ENCODE data around the gene FAM110C.
"Not testable (repeated sequence)": the region's sequence is repeated elsewhere in the genome, so short reads cannot be mapped to it uniquely, and the experiment has no call there.

Gene FAM110C

DNA sequence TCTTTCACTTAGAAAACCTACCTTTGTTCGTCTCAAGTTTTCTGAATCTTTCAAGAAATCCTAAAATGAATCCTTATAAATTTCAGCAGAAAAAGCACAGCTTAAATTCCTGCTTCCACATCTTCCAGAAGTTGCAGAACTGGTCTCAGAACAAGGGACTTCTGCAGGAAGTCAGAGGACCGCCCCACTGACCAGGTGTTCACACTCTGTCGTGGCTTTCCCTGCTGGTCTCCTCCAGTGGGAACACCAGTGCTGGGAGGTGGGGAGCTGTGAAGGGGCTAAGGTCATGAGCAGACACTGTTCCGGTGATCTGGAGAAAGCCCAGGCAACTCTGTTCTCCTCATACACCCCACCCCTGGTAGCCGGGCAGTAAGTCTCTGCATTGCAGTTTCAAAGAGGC lies 3.5 kb downstream of the FAM110C start:
- DNase-seq: no peak

DNA sequence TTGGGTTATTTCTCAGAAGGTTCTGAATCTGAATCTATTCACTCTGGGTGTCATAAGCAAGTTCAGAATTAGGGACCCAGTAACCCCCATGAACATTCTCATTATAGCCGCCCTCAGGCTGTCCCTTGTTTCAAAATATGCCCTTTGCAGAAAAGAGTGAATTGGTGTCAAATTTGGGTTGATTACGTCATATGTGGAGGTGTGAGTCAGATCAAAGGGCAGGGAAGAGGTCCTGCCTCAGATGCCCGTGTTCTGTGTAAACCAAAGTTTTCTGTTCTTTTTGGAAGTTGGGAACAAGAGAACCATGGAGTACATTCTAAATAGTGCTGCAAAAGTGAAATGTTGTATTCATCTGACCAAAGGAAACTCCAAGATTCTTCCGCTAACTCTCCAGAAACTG lies 5.8 kb downstream of the FAM110C start:
- DNase-seq: no peak

DNA sequence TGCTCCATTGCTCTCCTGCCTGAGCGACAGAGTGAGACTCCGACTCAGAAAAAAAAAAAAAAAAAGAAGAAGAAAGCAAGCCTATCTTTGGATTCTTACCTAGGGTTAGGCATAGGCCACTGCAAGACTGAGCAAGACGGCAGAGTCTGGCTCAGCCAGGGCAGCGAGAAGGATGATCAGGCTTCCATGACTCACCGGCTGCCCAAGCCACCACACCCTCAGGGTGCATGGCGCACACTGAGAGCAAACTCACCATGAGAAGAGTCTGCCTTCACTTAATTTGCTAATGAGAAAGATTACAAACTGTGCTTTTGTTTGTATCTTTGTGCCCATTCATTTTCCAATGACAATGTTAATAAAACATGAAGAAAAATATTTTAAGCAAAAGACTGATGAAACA lies 8.2 kb downstream of the FAM110C start:
- no peak for DNase-seq

DNA sequence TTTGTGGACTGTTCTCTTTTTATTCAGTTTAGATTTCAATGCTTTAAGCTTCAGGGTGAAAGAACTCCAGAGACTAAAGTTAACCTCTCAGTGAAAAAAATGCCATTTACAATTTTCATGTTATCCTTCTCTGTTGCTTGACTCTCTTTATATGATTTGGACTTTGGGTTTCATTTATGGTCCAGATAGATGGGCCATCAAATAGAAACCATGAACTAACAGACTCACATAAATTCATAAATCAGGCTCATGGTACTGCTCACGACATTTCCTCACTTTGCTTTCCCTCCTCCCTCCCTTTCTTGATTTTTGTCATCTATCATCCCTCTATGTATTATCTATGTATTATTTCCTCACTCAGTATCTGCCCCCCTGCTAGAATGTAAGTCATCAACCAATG lies 10.0 kb downstream of the FAM110C start:
- DNase-seq: no peak

DNA sequence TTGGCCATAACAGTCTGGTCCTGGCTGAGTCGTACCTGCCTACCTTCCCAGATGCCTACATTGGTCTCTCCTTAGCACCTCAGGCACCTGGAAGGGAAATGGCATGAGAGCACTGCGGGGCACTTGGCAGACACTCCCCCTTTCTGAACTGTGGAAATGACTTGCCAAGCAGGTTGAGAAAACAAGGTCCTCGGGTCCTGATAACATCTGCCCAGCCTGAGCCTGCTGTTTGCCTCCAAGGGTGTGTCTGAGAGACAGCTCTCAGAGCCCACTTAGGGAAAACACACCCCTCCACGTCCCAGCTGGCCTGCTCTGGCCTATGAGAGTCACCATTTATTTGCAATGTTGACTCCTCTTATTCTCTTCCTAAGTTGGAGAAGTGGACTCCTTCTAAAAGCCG lies 10.5 kb downstream of the FAM110C start:
- no peak for DNase-seq

DNA sequence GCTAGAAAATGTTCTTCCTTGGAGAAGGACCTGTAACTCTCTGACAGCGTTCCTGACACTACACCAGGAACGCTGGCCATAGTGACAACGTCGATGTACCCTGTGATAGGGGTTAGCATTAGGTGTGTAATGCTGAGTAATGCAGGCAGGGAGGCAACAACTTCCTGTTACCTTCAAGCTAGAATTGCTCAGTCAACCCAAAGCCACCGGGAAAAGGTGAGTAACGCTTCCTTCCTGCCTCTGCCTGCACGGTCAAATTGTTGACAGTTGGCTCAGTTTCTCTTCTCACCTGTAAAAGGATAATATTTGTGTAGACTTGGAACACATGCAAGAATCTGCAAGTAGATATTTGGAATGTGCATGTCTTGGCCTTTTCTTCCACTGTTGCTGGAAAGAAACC lies 12.7 kb downstream of the FAM110C start:
- no peak for DNase-seq

DNA sequence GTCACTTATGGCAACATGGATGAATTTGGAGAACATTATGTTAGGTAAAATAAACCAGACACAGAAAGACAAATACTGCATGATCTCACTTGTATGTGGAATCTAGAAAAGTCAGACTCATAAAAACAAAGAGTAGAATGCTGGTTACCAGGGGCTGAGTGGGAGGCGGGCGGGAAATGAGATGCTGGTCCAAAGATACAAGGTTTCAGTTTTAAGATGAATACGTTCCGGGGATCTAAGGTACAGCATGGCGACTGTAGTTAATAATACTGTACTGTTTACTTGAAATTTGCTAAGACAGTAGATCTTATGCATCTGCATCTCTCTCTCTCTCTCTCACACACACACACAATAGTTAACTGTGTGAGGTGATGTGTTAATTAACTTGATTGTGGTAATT lies 14.2 kb downstream of the FAM110C start:
- no peak for DNase-seq

DNA sequence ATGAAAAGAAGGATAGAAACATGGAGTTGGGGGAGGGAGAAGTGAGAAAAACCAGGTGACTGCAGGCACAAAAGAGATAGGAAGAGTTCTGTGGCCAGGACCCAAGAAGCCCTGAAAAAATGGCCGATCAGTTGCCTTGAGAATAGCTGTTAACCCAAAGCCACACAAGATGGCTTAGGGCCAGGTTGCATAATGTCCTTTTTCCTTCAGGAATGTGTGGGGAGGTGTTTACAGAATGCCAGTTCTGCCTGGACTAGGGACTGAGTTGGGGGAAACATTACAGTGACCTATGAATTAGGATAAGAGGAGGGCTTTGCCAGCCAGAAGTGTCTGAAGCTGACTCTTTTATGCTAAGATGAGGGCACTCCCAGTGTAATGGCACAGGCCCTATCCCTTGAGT lies 17.1 kb downstream of the FAM110C start:
- no peak for DNase-seq

DNA sequence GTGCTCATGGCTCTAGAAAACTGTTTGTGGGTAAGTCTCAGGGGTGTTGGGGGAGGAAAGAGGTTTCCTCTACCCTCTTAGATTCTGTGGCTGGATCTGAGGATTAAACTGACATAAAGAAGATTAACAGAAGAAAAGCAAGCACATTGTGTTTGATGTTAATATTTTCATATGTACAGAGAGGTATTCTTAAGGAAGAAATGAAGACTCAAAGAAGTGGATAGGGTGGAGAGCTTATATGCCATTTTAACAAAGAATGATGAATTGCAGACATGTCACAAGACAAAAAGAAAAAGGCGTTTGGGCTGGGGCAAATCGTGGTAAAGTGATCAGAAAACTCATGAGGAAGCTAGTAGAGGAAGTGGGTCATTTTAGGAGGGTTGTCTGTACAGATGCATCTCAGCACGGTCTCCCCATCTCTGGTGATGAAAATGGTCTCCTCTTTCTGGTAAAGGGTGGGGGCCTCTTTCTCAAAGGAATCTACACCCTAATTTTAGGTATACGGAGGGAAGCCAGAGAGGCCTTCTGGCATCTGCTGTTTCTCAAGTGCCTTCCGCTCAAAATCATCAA lies 17.8 kb downstream of the FAM110C start:
- DNase-seq: no peak

DNA sequence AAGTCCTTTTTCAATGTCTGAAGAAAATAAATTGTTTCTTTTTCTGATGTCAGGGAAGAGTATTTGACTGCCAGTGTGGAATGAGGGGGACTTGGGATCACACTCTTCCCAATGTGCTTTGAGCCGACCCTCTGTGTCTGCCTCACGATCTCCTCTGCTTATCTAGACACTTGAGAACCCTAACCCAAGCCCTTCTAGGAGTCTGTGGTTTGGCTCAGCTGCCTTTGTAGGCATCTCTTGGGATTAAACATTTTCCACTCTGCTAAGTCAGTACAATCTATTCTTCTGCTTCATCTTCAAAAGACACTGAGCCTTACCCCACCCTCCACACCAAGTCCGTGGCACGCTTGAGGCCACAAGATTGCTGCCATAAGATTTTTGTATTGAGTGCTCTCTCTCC lies 19.4 kb downstream of the FAM110C start:
- no peak for DNase-seq

DNA sequence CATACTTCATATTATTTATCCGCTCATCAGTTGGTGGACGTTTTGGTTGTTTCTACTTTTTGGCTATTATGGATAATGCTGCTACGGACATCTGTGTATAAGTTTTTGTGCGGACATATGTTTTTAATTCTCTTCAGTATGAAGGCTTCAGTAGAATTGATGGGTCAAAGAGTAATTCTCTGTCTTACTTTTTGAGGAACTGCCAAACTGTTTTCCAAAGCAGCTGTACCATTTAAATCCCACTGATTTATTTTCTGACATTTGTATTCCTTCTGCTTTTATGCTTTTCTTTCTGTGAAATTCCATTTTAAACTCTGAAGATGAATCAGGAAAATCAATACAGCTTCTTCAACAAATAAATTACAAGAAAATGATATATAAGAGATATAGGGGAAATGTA lies 20.8 kb downstream of the FAM110C start:
- DNase-seq: no peak

DNA sequence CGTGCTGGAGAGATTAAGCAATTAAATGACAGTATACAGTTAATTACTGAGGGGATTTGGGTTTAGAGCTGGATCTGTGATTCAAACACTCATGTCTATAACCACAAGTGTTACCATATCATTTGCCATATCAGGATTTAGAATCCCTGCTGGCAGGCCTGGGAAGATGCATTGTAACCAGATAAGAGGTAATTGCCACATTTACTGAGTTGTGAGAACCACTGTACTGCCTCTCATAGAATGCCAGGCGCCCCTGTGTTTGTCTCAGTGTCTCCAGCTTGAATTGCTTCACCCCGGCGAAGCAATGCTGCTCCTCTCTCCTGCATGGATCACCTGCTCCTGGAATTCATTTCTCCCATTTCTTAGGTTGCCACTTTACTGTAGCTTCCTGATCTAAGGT lies 21.7 kb downstream of the FAM110C start:
- DNase-seq: not testable (repeated sequence)

DNA sequence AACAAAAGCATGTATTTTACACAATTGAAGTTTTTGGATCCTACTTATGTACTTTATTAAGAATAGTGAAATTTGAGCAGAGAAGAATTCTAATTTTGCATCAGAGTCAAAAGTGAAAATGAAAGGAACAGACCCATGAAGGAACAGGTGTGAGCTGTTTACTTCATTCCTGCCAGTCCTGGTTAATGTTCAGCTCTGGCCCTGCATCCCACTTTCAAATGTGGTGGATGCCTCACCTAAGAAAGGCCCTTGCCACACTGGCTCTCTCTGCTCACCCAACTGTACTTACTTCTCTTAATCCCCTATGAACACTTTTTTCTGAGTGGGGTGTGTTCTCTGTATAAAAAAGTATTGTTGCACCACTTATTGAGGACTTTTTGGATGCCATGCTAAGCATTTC lies 22.2 kb downstream of the FAM110C start:
- DNase-seq: no peak

DNA sequence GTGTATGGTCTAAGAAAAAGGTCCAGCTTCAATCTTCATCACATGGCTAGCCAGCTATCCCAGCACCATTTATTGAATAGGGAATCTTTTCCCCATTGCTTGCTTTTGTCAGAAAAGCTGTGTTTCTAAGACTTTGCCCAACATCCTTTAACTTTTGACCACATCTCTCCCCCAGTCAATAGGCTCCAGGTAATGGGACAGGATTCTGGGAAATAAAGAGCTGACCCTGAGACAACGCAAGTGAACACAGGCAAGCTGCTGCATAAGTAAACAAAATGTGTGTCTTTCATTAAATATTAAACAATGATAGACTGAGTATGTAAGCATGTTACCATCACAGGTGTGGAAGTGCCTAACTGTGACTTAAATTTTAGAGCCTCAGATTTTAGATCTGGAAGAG lies 23.0 kb downstream of the FAM110C start:
- DNase-seq: no peak

DNA sequence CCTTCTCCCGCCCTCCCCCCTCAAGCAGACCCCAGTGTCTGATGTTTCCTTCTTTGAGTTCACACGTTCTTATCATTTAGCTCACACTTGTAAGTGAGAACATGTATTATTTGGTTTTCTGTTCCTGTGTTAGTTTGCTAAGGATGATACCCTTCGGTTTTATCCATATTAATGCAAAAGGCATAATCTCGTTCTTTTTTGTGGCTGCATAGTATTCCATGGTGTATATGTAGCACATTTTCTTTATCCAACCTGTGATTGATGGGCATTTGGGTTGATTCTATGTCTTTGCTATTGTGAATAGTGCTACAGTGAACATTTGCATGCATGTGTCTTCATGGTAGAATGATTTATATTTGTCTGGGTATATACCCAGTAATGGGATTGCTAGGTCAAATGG lies 24.1 kb downstream of the FAM110C start:
- DNase-seq: not testable (repeated sequence)

DNA sequence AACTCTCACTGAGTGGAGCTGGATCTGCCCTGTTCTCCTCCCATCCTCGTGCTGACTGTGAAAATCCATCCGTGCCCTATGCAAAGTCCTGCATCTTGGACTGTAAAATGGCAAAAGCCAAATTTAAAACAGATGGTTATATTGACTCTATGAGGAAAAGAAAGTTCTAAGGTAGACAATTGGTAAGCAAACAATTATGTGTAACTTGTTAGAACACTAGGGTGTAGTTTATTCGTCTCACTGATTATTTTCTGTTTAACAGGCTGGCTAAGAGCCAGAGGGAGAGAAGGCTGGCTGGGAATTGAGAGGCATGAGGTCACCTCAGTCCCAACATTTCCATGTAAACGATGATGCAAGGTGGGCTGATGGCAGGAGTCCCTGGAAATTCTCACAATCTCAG lies 26.0 kb downstream of the FAM110C start:
- not testable (repeated sequence) for DNase-seq

DNA sequence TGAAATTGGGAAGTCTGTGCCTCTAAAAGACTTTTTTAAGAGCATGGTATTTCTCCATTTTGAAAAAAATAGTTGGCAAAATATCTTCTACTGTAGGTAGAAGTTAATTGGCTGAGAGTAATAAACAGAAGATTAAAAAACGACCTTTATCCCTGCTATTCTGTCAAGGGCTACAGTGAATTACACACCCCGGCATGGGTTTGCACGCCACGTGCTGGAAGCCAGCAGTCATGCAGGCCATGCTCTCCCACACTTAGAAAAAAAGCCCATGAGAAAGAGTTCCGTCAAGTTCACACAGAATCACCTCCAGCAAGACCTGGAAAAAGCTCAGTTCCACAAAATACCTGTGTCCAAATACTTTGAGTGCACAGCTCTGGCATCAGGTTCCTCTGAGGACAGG lies 26.8 kb downstream of the FAM110C start:
- DNase-seq: no peak

DNA sequence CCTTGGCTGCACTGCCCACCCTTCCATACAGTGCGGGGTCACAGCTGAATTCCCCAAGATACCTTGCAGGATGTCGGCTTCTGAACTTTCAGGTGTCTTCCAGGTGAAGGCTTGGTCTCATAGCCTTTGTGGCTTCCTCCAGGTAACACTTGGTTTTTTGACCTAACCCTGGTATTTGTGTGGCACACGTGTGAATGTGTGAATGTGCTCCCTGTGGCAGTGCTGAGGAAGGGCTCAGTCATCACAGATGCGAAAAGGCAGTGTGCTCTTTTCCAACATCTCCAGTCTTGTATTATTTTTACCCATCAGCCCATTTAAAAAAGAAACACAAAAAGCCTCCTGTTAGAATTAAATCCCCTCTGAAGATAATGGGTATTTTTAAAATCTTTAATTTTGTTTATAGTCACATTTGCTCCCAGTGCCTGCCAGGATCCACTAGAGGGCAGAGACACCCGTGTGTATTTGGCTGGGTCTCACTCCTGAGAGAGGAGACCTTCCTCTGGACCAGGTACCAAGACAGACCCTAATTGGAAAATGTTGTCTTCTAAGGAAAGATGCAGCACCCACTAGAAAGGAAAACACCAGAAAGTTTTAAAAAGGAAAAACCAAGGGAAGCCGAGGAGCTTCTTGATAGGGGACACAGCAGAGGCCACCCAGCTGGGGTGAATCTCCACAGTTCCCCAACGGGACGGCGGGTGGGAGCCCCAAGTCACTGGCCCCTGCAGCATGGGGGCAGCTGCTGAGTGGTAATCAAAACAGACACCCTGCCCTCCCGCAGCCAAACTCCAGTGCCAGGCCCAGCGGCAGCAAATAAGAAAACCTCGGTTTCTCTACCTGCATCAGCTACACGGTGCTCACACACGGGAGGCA lies 27.7 kb downstream of the FAM110C start:
- no peak for DNase-seq

DNA sequence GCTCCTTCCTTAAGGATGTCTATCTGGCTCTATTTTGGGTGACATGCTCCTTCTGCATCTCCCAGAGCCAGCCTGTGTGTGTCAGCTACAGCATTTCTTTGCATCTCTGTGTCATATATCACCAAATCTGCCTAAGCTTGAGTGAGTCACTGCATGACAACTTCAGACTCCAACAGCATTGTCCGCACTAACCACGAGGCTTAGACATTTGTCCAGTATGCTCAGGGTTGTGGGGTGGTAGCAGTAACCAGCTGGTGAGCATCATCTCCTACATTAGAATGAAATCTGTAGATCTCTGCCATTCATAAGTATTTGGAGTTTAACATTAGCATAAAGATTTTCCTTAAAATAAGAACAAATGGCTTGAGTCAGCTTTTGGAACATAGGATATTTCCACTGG lies 30.4 kb downstream of the FAM110C start:
- DNase-seq: not testable (repeated sequence)

DNA sequence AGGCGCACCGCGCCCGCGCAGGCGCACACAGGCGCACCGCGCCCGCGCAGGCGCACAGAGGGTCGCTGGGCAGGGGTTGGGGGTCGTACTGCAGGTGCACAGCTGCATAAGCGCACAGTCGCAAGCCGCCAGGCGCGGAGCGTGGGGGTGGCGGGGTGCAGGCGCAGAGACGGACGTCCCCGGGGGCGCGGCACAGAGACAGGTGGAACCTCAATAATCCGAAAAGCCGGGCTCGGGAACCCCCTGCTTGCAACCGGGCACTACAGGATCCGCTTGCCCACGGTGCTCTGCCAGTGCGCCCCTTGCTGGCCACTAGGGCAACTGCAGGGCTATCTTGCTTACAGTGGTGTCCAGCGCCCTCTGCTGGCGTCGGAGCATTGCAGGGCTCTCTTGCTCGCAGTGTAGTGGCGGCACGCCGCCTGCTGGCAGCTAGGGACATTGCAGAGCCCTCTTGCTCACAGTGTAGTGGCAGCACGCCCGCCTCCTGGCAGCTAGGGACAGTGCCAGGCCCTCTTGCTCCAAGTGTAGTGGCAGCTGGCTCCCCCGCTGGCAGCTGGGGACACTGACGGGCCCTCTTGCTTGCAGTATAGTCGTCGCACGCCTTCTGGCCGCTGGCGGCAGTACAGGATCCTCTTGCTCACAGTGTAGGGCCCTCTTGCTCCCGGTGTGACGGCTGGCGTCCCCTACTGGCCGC lies 34.9 kb downstream of the FAM110C start:
- peak; percentile 63 for DNase-seq

DNA sequence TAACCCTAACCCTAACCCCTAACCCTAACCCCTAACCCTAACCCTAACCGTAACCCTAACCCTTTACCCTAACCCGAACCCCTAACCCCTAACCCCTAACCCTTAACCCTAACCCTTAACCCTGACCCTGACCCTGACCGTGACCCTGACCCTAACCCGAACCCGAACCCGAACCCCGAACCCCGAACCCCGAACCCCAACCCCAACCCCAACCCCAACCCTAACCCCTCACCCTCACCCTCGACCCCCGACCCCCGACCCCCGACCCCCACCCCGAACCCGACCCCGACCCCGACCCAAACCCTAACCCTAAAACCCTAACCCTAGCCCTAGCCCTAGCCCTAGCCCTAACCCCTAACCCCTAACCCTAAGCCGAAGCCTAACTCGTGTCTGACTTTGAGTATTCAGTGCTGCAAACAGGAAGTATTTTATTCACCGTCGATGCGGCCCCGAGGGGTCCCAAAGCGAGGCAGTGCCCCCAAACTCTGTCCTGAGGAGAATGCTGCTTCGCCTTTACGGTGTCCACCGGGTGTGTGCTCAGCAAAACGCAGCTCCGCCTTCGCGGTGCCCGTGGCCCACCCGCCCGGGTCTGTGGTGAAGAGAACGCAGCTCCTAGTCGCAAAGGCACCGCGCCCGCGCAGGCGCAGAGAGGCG lies 36.0 kb downstream of the FAM110C start:
- DNase-seq: no peak
